Stimulated activated CD4-positive, alpha-beta T cell treated with anti-CD3 and anti-CD28 coated beads, Interleukin-12 subunit alpha, Interleukin-12 subunit beta, amount 100 ng/mL, for 4 hours (primary cell): ENCODE measurements around the gene TBC1D17.

Experiments used
- DNase-seq: peaks from one replicate; pipeline ENCODE4 v3.0.0-alpha.2; 2020

Gene TBC1D17

DNA sequence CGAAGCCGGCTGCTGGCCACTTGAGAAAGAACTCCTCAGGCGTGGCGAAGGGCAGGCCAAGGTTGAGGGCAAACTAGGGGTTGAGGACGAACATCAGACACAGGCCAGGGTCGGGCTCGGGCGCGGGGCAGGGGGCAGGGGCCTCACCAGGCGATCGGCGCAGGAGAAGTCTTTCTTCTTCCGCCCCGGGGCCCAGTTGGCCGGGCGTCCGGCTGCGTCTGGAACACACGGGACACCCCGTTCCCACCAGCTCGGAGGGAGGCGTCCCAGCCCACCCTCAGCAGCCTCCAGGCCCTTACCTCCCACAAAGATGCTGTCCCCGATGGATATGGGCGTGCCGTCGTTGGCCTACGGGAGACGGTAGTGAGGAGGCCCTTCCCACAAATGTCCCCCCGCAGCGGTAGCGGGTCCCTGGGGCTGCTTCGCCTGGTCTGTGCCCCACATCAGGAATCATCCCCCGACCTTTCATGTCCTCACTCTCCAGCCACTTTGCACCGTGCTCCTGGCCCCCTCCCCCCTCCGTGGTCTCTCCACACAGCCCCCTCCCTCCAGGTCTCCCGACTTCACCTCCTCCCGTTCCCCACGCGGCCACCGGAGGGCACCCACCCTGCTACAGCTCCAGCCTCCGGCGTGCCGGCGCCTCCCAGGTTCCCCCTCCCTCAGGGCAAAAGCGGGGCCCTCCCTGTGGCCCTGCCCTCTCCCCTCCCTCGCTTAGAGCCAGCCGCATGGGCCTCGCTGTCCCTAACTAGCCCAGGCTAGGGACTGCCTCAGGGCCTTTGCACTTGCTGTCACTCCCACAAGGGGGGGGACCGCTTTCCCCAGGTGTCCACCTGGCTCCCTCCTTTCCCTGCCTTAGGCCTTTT lies 14.9 kb upstream of the TBC1D17 start:
- no peak for DNase-seq

DNA sequence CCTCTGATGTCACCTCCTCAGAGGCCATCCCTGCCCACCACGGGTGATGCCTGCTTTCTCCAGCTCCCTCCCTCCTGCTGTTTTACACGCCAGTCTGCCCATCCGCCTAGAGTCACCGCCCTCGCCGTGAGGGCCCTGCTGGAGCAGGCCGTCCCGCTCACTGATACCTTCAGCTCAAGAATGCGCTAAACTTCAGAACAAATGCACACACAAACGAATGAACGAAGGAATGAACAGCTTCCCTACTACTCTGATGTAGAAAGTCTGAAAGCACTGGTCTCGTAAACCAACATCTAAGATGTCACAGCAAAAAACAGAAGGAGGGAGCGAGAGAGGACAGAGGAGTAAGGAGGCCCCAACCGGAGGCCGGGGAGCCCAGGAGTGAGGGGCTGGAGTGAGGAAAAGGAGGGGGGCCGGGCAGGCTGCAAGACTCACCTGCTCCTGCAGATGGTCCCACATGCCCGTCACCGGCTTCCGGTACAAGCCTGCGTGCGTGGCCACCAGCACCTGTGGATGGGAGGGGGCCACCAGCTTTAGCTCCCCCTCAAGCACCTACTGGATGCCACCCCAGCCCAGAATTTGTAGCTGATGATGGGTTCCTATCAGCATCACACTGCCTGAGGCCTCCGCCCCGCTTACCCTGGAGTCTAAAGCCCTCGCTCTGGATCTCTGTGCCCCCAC lies 14.1 kb upstream of the TBC1D17 start:
- DNase-seq, result no peak

DNA sequence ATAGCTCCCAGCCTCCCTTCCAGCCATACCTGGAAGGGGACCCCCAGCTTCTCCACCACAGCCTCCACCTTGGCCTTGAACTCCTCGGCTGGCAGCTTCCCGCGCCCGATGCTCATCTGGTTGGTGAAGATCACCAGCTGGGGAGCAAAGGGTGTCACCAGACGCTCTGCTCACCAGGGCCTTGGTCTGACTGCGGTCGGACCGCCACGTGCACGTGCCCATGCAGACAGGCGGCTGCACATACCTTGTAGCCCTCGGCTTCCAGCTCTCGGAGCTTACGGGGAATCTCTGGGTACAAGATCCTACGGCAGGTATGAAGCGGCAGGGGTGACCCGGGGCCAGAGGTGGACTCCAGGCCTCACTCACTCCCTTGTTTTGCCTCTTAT lies 13.6 kb upstream of the TBC1D17 start:
- no peak for DNase-seq

DNA sequence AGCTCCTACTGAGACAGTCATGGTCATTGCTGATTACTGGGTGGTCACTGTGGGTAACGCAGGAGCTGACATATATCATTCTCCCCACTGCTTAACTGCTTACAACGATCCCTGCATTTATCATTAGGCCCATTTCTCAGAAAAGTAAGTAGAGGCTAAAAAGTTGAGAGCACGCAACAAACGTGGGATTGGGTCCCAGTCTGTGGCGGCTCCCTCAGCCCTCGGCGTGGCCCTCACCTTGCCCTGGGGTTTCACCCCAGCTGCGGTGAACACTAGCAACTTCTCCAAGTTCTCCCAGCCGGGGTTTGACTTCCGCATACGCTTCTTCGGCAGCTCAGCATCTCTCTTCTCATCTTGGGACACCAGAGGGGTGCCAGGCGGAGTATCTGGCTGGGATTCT lies 12.6 kb upstream of the TBC1D17 start:
- DNase-seq, result no peak

DNA sequence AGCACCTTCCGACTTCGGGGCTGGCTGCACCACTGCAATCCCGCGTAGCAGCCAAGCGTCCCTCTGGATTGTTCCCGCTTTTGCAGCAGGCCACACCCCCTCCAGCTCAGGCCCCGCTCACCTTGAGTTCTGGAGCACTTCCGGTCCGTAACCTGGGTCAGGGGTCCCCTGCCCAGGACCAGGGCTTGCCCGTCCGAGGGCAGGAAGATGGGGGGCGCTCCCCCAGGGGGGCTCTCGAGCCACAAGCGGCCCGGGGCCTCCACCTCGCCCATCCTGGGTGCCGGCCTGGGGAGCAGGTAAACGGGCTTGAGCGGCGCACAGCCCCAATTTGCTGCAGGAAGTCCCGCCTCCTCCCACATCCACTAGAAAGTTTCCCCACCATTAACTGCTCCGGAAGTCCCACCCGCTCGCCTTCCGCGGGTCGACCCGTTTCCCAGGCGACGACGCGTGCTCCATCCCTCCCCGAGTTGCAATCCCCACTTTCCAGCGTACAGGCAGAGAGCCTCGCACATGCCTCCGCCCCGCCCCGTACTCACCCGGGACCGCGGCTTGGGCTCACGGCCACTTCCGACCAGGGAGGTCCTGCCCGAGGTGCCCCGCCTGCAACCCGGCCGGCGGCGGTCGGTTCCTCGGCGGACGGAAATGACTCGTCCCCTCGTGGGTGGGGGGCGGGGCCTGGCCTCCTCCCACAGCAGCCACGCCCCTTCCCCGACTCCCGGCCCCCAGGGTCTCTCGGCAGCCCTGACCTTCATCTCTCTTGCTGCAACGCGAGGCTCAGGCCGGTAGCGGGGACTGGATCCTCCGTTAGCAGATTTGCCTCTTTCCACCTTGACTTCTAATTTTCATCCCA lies 10.3 kb upstream of the TBC1D17 start, which contains the start of gene PNKP:
PNKP (minus strand) TSS at position 644 of the 850 bp plus-strand sequence; CDS start at position 272, 372 bp downstream.
- DNase-seq, result peak; percentile 94

DNA sequence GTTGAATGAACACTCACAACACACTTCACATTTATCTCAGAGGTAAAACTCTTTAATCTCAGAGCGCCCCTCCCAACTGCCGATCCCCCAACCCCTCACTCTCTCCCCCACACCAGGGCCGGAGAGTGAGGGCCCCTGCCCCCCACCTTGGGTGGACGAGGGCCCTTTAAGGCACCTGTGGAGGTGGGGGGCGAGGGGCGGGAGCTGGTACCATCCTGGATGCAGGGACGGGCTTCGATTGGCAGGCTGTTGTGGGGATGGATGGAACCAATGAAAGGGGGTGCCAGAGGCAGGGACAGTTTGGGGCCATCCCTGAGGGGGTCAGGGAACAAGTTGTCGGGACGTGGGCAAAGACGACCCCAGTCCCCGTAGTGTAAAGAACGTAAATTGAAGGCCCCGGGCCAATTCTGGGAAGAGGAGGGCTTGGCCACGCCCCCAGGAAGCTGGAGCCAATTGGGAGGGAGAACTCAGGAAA lies 8.5 kb upstream of the TBC1D17 start:
- DNase-seq, result no peak

DNA sequence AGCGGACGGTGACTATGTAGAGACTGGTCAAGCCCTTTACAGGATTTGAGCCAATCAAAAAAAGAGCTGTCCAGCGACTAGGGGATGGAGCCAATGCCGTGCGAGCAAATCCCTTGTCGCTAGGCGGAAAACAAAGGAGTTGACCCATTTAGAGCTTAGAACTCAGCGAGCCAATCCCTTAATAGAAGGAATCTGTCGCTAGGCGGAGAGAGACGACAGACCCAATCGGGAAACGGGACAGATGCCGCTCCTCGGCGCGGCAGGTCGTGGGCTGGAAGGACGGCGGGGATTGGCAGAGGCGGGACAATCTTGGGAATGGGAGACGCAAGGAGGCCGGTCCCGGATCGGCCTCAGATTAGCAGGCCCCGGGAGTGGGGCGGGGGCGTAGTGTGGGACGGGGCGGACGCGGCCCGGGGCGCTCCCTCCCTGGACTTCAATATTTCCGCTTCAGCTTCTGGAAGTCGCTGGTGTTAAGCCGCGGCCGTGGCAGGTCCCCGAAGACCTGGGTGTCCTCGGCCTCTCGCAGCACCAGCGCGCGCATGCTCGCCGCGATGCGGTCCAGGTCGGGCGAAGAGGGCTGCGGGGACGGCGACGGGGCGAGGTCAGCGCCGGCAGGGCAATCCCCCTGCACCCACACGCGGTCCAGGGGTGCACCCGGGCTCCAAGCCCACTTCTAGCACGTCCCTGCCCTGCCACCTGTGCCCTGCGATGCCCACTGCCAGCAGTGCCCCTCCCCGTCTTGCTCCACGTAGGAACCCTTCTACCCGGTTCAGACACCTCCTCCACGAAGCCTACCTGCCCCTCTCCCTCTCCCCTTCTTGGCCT lies 7.8 kb upstream of the TBC1D17 start:
- DNase-seq, result peak; percentile 82

DNA sequence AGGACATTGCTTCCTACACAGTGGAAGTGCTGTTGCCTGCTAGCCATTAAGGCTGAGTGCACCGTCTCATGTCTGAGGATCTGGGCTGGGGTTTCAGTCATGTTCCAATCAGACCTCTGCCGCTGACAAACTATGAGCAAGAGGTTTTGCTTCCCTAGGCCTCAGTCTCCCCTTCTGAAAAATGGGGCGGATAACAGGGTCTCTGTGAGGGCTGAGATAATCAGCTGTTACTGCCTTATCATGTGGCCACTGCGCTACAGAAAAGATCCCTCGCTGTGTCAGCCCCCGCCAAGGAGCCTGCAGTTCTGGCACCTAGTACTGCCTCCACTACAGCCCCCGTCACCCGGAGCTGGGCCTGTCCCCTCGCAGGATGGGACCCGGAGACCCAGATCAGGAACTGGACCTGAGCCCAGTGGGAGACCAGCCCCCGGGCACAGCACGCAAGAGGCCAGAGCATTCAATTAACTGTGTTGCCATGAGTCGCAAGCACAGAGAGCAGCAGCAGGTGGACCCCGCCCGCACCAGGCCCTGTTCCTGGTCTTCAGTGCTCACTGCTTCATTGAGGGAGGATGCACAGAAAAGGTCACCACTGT lies 7.1 kb upstream of the TBC1D17 start:
- DNase-seq, result no peak

DNA sequence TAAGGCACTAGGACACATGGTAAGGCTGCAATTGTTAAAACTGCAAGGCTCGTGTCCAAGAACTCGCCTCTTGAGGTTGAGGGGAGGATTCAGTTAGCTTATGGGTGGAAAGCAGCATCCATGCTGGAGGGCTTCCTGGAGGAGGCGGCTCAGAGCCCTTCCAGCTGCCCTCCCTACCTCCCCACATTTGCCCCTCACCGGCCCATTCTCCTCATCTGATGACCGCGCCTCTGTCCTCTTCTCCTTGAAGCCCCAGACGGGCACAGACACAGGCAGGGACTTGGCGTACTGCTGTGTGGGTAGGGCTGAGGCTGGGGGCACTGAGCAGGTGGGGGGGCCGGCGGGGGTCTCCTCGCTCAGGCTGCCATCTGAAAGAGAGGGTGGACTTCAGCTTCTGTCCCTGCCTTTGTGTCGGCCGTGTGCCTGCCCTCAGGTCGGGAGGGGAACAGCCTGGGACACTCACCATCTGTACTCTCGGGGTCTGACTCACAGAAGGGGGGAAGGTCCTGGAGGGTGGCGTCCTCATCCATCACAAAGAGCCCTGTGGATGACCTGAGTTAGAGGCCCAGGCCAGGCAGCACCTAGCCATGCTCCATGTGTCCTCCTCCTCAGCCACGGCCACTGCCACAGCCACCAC lies 6.0 kb upstream of the TBC1D17 start:
- DNase-seq, result no peak

DNA sequence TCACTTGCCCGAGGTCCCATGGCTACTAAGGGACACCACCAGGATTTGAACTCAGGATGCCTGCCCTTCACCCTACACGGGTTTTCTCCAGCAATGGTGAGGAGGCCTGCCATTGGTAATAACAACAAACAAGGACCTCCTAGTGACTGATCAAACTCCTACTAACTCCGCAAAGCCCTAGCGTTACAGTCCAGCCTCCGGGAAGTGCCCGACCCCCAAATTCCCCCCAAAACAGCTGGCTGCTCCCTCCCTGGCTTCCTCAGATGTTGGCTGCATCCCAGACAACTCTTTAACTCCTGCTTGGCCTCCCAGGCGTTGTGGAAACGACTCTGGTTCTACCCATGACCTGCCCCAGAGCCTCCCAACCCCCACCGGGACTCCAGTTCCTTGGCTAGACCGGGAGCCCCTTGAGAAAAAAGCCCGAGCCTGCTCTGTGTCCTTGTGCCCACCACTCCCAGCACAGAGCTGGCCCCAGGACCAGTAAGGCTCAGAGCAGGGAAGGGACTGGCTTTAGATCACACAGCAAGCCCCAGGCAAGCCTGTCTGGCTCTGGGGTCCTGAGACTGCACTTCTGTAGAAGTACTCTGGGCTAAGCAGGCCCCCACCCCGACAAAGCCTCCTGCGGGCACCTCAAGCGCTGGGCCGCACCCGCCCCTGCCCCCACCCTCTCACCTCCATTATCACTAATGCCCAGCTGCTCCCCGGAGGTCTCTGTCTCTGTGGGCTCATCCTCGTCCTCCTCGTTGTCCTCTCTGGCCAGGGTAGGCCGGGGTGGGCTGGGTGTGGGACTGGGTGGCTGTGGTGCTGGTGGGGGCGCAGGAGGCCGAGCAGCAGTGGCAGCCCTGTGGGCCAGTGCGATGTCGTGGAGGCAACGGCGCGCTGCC lies 5.0 kb upstream of the TBC1D17 start:
- DNase-seq, result no peak

DNA sequence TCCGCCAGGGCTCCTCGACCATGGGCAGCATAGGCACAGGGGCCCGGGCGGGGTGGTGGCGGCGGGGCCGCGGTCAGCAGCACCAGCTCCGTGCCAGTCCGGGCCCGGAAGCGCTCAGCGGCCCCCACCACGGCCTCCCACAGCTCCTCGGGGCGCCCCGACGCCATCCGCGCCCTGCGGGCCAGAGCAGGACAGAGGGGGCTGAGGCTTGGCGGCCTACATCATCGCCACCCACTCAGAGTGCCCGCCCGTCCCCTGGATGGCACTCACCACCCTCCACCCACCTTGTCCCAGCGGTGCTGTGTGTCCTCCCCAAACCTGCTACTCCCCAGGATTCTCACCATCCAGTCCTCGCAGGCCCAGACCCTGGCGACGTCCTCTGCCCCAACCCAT lies 4.4 kb upstream of the TBC1D17 start:
- no peak for DNase-seq

DNA sequence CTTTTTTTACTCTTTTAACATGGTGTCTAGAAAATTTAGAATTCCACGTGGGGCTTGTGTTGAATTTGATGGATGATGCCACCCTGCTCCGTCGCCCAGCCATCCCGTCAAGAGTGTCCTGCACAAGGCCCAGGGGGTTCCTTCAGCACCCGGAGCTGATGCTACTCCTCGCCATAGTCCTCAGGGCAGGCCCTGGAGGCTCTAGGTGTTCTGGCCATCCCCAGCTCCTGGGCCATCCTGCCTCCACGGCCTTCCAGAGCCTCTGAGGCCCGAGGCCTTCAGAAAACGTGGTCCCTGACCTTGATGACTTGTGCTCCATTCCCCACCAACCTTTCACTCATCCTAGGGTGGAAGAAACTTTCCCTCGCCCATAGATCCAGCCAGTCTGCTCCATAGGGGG lies 3.7 kb upstream of the TBC1D17 start:
- DNase-seq, result no peak

DNA sequence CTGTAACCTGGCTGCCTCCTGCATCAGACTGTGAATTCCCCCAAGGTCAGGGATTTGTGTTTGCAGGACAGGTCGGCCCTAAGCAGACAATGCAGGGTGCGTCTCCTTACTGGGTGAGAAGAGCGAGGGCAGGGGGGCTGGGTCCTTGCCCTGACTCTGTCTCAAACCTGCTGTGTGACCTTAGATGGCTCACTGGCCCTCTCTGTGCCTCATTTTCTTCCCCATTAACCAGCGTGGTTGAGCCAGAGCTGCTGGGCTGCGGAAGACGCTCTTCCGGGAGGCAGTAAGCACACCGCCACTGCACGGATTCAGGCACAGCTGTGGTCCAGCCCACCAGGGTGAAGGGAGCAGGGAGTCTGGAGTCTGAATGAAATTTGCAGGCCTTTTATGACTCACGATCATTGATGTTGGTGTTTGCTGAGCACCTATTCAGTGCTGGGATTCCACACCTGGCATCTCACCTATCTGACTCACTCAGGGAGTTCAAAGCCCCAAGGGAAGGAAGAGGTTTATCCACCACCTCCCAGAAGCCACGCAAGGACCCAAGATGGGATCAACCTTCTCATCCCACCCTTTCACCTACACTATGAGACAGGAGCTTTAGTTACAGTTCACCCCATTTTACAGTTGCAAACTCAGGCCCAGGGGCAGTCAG lies 2.9 kb upstream of the TBC1D17 start:
- DNase-seq, result no peak

DNA sequence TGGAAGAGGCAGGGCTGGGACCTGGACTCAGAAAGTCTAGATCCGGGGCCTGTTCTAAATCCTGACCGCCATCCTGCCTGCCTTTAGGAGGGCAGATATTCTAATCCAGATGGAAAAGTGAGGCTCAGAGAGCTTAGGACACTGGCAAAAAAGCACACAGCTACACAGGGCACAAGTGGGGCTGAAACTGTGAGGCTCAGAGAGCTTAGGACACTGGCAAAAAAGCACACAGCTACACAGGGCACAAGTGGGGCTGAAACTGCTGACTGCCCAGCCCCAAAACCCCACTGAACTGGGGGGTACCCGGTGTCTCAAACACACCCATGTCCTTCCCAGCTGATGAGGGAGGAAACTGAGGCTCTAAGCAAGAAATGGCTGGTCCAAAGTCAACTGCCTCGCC lies 2.3 kb upstream of the TBC1D17 start:
- DNase-seq, result no peak

DNA sequence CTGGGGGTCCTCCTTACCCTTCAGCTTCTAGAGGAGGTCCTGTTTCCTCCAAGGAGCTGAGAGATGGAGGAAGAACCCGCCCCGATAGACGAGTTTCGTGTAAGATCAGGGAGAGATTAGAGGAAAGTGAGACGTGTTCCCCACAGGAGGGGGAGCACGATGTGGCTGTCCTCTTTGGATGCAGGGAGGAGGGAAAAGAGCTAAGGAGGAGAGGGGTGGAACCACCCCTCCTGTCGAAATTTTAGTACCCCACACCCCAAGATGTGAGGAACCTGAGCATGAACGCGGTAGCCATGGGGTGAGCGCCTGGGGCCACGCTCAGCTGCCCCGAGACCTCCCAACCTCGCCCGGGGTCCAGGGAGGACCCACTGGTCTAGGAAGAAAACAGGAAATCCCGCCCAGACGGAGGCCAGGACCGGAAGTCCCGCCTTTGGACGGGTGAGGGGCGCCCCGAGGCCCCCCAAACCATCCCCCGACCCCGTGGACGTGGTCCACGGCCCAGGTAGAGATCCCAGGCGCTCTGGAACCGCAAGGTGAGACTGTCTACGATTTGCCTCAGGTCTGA lies 1.6 kb upstream of the TBC1D17 start:
- peak; percentile 55 for DNase-seq

DNA sequence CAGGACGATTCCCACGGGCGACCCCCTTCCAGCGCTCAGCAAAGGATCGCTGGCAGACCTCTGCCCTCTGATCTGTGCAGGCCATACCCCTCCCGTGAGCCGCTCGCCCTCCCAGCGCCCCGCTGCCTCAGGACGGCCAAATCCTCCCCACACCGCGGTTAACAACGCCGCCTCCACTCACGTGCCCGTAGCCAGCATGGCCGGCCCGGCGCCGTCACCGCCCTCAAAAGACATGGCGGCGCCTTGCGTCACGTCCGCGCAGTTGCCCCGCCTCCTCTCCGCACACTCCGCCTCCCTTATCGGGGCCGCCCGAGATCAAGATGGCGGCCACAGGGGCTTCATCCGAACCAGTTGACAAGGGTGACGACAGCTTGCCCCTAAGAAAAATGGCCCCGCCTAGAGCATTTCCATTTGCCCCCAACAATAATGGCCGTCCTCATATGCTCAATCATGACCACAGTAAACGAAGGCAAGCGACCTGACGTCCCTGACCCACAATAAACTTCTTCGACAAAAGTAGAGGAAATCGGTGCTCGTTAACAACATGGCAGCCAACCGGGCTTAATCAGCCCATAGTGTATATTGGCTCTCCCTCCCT lies 981 bp upstream of the TBC1D17 start:
- DNase-seq, result peak; percentile 96

DNA sequence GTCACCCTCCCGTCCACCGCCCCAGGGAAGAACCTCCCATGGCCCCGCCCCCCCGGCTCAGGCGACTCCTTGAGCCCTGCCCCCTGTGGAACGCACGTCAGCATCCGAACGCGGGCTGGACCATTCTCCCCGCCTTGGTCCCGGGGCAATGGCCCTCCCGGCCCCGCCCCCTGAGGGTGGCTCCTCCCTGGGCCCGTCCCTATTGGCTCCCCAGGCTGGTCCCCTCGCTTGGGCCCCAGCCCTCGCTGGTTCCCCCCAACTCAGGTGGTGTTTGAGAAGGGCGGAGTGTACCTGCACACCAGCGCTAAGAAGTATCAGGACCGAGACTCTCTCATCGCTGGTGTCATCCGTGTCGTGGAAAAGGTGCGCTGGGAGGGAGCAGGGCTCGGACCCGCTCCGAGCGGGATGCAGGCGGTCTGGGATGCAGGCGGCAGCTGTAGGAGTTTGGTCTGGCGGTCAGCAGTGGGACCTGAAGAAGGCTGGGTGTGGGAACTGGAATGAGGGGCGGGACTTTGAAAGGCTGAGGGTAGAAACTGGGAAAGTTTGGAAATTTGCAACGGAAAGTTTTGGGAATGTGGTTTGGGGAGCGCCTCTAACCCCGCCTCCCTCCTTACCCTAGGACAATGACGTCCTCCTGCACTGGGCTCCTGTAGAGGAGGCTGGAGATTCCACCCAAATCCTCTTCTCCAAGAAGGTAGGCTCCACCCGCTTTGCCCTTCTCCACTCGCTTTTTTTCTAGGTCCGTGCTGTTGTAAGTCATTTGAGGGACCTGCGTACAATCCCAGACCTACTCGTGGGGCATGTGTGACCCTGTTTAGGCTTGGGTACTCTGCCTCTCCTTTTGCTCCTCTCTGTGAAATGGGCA lies 609 bp downstream of the TBC1D17 start:
- DNase-seq, result peak; percentile 99

DNA sequence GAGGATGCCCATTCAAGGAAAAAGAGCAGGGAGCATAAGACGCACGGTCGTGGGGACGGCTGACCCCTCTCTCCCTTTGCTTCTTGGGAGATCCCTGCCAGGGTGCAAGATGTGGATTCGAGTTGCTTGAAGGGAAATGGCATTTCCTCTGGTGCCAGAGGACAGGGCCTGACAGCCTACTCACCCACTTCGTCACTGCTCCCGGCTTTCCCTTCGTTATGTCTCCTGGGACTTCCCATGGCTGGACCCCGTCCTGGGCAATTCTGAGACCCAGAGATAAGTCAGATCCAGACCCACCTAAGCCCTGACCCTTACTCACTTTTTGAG lies 1.2 kb downstream of the TBC1D17 start:
- DNase-seq, result no peak
